Spleen (tissue), 7 donors: ENCODE results near the gene PTPRU.

Source experiments
- CTCF ChIP-seq, 11 experiments: fragments of 200-600 bp in 7 of 11; fragments of 450-650 bp in 4 of 11; sonication (generic) in 4 of 11; IDR thresholded peaks in 8 of 11; conservative IDR thresholded peaks in 3 of 11; 1 replicate in 7 of 11; 2 replicates in 4 of 11; pipeline versions ENCODE4 v1.4.0 to v1.8.0; 2016 to 2021; ENCODE audit warnings: antibody characterized with exemption in 11 of 11, inconsistent platforms in 4 of 11, mild to moderate bottlenecking in 1 of 11
- POLR2A ChIP-seq, 3 donors: fragments of 450-650 bp; IDR thresholded peaks; one replicate each; pipeline ENCODE4 v1.5.1; 2017; ENCODE audit warnings: antibody characterized with exemption in 3 of 3, mild to moderate bottlenecking in 1 of 3
- POLR2AphosphoS5 ChIP-seq, 3 donors: sonication (generic); formaldehyde crosslinking; IDR thresholded peaks; one replicate each; pipeline ENCODE4 v1.5.1; 2017; ENCODE audit warnings: antibody characterized with exemption in 3 of 3
- donor health status: DM: no; HTN: no; CAD: no; lungs with moderate emphysema.
- donor health status: DM: no; HTN: no; CAD: no.
- donor health status: DM: no; HTN: no; CAD: no.

- TF ChIP-seq POLR2AphosphoS5 (IDR thresholded peaks at IDR 0.05) = no peak
- no peak for TF ChIP-seq POLR2A (IDR thresholded peaks at IDR 0.05)
- TF ChIP-seq CTCF (IDR thresholded peaks at IDR 0.05 in 8 of 11, conservative IDR thresholded peaks at IDR 0.05 in 3 of 11) = no peak
These were observed 84.0 kb downstream of the PTPRU start for GRCh38 chr1:29320156-29320940.
